Endothelial cell of umbilical vein (primary cell): ENCODE data around the gene MANBA. TPM values are rescaled to one million over a fixed set of nuclear protein-coding genes. Genes with fewer than 3 reads are reported as not detected.

Source experiments
- BruUV-seq: library from RNA; stranded (reverse); fragments of 400-500 nt; replicated peaks from 2 replicates; lab custom pipeline; 2021; lab: Mats Ljungman, UMichigan
- CTCF ChIA-PET: fragments of 300-600, 350-600 bp; sonication (Branson Sonifier 250); formaldehyde crosslinking; loops from one replicate; lab custom pipeline; 2021; ENCODE audit warnings: antibody characterized with exemption, inconsistent platforms; lab: Charles Lee
- POLR2A ChIA-PET: fragments of 300-600, 350-600 bp; sonication (Branson Sonifier 250); formaldehyde crosslinking; loops from one replicate; lab custom pipeline; 2021; ENCODE audit warnings: antibody characterized with exemption, inconsistent platforms; lab: Charles Lee
- DNase-seq: peaks from one replicate; pipeline ENCODE4 v3.0.0-alpha.2; 2011; ENCODE audit warnings: low read depth, low spot score
- FAIRE-seq: peaks from 2 replicates; lab custom pipeline; 2011; peaks lifted over from hg19 to GRCh38; lab: Jason Lieb, UNC
- H2AFZ ChIP-seq: 2 replicates; pipeline ENCODE4 v1.6.0; 2012; ENCODE audit warnings: low read depth, low read length, control low read depth, inconsistent platforms
- H3K27ac ChIP-seq: 2 replicates; pipeline ENCODE4 v1.5.1; 2011; ENCODE audit warnings: low read depth, mild to moderate bottlenecking, control low read depth, low read length, moderate library complexity; ENCODE audit not compliant: insufficient read depth
- H3K27me3 ChIP-seq, 2 experiments: 2 replicates each; pipeline versions ENCODE4 v1.6.0 to v1.6.1; 2011; ENCODE audit warnings: low read length in 2 of 2, mixed read lengths in 1 of 2; ENCODE audit not compliant: control insufficient read depth in 2 of 2, insufficient read depth in 2 of 2
- H3K36me3 ChIP-seq, 2 experiments: 2 replicates in 1 of 2; 3 replicates in 1 of 2; pipeline ENCODE4 v1.5.1; 2011; ENCODE audit warnings: low read length in 2 of 2, mild to moderate bottlenecking in 1 of 2, moderate library complexity in 1 of 2; ENCODE audit not compliant: control insufficient read depth in 2 of 2, insufficient read depth in 2 of 2; ENCODE audit errors: extremely low read depth in 1 of 2
- H3K4me1 ChIP-seq: 3 replicates; pipeline ENCODE4 v1.5.1; 2011; ENCODE audit warnings: mild to moderate bottlenecking, low read length; ENCODE audit not compliant: control insufficient read depth, insufficient read depth; ENCODE audit errors: extremely low read depth
- H3K4me2 ChIP-seq: 2 replicates; pipeline ENCODE4 v1.6.1; 2011; ENCODE audit warnings: low read length, control low read depth, mixed read lengths; ENCODE audit not compliant: insufficient read depth
- H3K4me3 ChIP-seq, 3 experiments: fragments of 200-600 bp in 1 of 3; sonication (generic), shearing (Covaris generic) in 1 of 3; replicated peaks in 1 of 3; 2 replicates each; pipeline ENCODE4 v1.5.1; 2011 to 2016; ENCODE audit warnings: control low read depth in 3 of 3, low read length in 3 of 3, mild to moderate bottlenecking in 2 of 3, inconsistent platforms in 1 of 3, low read depth in 1 of 3, moderate library complexity in 1 of 3; ENCODE audit not compliant: insufficient read depth in 1 of 3
- H3K79me2 ChIP-seq: 2 replicates; pipeline ENCODE4 v1.6.0; 2012; ENCODE audit warnings: low read length, inconsistent platforms; ENCODE audit not compliant: control insufficient read depth, insufficient read depth
- H3K9ac ChIP-seq: replicated peaks from 2 replicates; pipeline ENCODE3; 2011; ENCODE audit warnings: low read length, control low read depth; ENCODE audit not compliant: insufficient read depth; ENCODE audit errors: extremely low read depth
- H3K9me1 ChIP-seq: replicated peaks from 3 replicates; pipeline ENCODE4 v1.6.0; 2011; ENCODE audit warnings: mild to moderate bottlenecking, low read length; ENCODE audit not compliant: control insufficient read depth, insufficient read depth; ENCODE audit errors: extremely low read depth
- H3K9me3 ChIP-seq: replicated peaks from 2 replicates; pipeline ENCODE4 v1.5.1; 2012; ENCODE audit warnings: low read length, inconsistent platforms; ENCODE audit not compliant: control insufficient read depth, insufficient read depth
- H4K20me1 ChIP-seq: replicated peaks from 2 replicates; pipeline ENCODE3; 2011; ENCODE audit warnings: mild to moderate bottlenecking, low read length; ENCODE audit not compliant: control insufficient read depth, insufficient read depth; ENCODE audit errors: extremely low read depth
- EZH2 ChIP-seq: IDR thresholded peaks from 2 replicates; pipeline ENCODE4 v1.6.1; 2012; ENCODE audit warnings: borderline replicate concordance, low read depth, mild to moderate bottlenecking, moderate library complexity, low read length, inconsistent platforms; ENCODE audit not compliant: severe bottlenecking
- FOS ChIP-seq: IDR thresholded peaks from 2 replicates; pipeline ENCODE4 v1.6.1; 2011; ENCODE audit warnings: mild to moderate bottlenecking, low read length, moderate library complexity, borderline replicate concordance; ENCODE audit not compliant: insufficient read depth
- GATA2 ChIP-seq: IDR thresholded peaks from 2 replicates; pipeline ENCODE4 v1.7.0; 2011; ENCODE audit warnings: low read depth, mild to moderate bottlenecking, moderate library complexity, mixed read lengths, low read length; ENCODE audit not compliant: insufficient read length, insufficient read depth
- JUN ChIP-seq: IDR thresholded peaks from 2 replicates; pipeline ENCODE4 v1.6.1; 2011; ENCODE audit warnings: borderline replicate concordance, low read depth; ENCODE audit not compliant: insufficient read length, insufficient read depth
- MYC ChIP-seq: IDR thresholded peaks from one replicate; pipeline ENCODE4 v1.6.1; 2011; ENCODE audit warnings: mild to moderate bottlenecking, low read depth, low read length
- POLR2A ChIP-seq: IDR thresholded peaks from 2 replicates; pipeline ENCODE4 v1.6.1; 2012; ENCODE audit warnings: low read depth, mild to moderate bottlenecking, control low read depth, low read length
- POLR2AphosphoS5 ChIP-seq: IDR thresholded peaks from 2 replicates; pipeline ENCODE4 v1.6.1; 2012; ENCODE audit warnings: low read depth, mild to moderate bottlenecking, control low read depth, low read length, moderate library complexity; ENCODE audit not compliant: insufficient read depth
- dilution Hi-C: fragments of 300-500 bp; cut with MboI; formaldehyde crosslinking; loops from one replicate; pipeline ENCODE4 v1.15.0; 2019; ENCODE audit warnings: low sequenced_read_pairs; ENCODE audit not compliant: extremely low pct_ligation_motif_present
- intact Hi-C: fragments of 100-400 bp; cut with micrococcal nuclease; formaldehyde crosslinking; loops from one replicate; pipeline ENCODE4 v1.10.0; 2022
- polyA plus RNA-seq, 4 experiments: library from polyadenylated mRNA; depleted of rRNA in 3 of 4; stranded (reverse) in 3 of 4; unstranded in 1 of 4; fragments of >200 nt; gene quantifications; 2 replicates each; pipeline versions ENCODE4 v1.2.1 to v1.2.3, GENCODE V29; 2011 to 2012; ENCODE audit warnings: missing spikeins in 1 of 4
- total RNA-seq: library from RNA; stranded (reverse); gene quantifications from 2 replicates; pipeline ENCODE4 v1.2.3, GENCODE V29; 2021
- TF ChIP-seq, protein P1 (sequence below), 2 donors: IDR thresholded peaks; 1 replicate in 1 of 2; 2 replicates in 1 of 2; pipeline ENCODE4 v1.5.1; 2011; ENCODE audit warnings: low read length in 2 of 2, mild to moderate bottlenecking in 2 of 2, moderate library complexity in 2 of 2, control low read depth in 1 of 2, inconsistent platforms in 1 of 2, low read depth in 1 of 2; ENCODE audit not compliant: insufficient read depth in 1 of 2; ENCODE audit errors: extremely low read depth in 1 of 2
- TF ChIP-seq, protein P2 (sequence below): IDR thresholded peaks from 2 replicates; pipeline ENCODE4 v1.6.1; 2011; ENCODE audit not compliant: insufficient read depth, insufficient read length

Gene MANBA
- total and polyA plus RNA-seq, 2 donors (not counting 3 experiments of a cell fraction or from before 2014, with no cell fraction given) = 5.6 to 7.7 TPM

- DNase-seq (peak; percentile 66), FAIRE-seq (peak; percentile 49)
- peak overlapping the region; percentile 5 for H3K27ac ChIP-seq
- intact Hi-C loops (loop anchor here (1.0 kb wide), 1 partner anchor 16 kb away; no protein-coding TSS in a partner anchor), dilution Hi-C loops (no loop called here)
- peaks cover 5 to 13% of the 10 kb centered on the region in 2 experiments for H3K36me3 ChIP-seq
- CTCF ChIA-PET = interaction anchor here (0.8 to 1.3 kb wide), 6 partner anchors 12 to 188 kb away, joined by 3 to 5 read pairs (median 4); no protein-coding TSS in a partner anchor
- peaks cover 25% of the 10 kb centered on the region for H3K4me1 ChIP-seq
- no peak overlapping the region for H3K4me3 ChIP-seq
- no peaks in the 10 kb centered on the region for H3K9me1 ChIP-seq
- POLR2A ChIA-PET = interaction anchor here (0.7 to 1.8 kb wide), 2 partner anchors 18 to 20 kb away, joined by 3 to 7 read pairs; partner anchors contain the start of gene UBE2D3
- no peaks in the 10 kb centered on the region for H3K27me3 ChIP-seq
- no TSS peak for BruUV-seq
- peaks cover 22% of the 10 kb centered on the region for H4K20me1 ChIP-seq
- H3K9me3 ChIP-seq = no peaks in the 10 kb centered on the region
- H3K79me2 ChIP-seq = peaks cover 94% of the 10 kb centered on the region
- no peak overlapping the region for H3K9ac ChIP-seq
- peak overlapping the region; percentile 64 for H3K4me2 ChIP-seq
- no peak for TF ChIP-seq EZH2
- no peak overlapping the region for H2AFZ ChIP-seq
These were observed 48.4 kb upstream of the MANBA start for GRCh38 chr4:102809190-102809589.

- H3K79me2 ChIP-seq = peaks cover 94% of the 10 kb centered on the region
- peaks cover 15% of the 10 kb centered on the region for H4K20me1 ChIP-seq
- BruUV-seq = no TSS peak
- peaks cover 9 to 17% of the 10 kb centered on the region in 2 experiments for H3K36me3 ChIP-seq
- TF ChIP-seq POLR2AphosphoS5 (no peak), EZH2 (no peak), JUN (no peak), GATA2 (no peak), MYC (no peak), POLR2A (no peak), FOS (no peak)
- TF ChIP-seq, protein P1, sequence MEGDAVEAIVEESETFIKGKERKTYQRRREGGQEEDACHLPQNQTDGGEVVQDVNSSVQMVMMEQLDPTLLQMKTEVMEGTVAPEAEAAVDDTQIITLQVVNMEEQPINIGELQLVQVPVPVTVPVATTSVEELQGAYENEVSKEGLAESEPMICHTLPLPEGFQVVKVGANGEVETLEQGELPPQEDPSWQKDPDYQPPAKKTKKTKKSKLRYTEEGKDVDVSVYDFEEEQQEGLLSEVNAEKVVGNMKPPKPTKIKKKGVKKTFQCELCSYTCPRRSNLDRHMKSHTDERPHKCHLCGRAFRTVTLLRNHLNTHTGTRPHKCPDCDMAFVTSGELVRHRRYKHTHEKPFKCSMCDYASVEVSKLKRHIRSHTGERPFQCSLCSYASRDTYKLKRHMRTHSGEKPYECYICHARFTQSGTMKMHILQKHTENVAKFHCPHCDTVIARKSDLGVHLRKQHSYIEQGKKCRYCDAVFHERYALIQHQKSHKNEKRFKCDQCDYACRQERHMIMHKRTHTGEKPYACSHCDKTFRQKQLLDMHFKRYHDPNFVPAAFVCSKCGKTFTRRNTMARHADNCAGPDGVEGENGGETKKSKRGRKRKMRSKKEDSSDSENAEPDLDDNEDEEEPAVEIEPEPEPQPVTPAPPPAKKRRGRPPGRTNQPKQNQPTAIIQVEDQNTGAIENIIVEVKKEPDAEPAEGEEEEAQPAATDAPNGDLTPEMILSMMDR (IDR thresholded peaks at IDR 0.05; ENCODE audit: extremely low read depth in 1 of 2, insufficient read depth in 1 of 2, low read depth in 1 of 2, low read length in 2 of 2) = no peak
- TF ChIP-seq, protein P2, sequence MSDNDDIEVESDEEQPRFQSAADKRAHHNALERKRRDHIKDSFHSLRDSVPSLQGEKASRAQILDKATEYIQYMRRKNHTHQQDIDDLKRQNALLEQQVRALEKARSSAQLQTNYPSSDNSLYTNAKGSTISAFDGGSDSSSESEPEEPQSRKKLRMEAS = no peak
- no peaks in the 10 kb centered on the region for H3K9me1 ChIP-seq
- POLR2A ChIA-PET = no interaction called here
- H3K4me3 ChIP-seq = no peak overlapping the region
- DNase-seq (no peak), FAIRE-seq (no peak)
- dilution Hi-C loops (no loop called here), intact Hi-C loops (no loop called here)
- CTCF ChIA-PET = no interaction called here
- H3K4me2 ChIP-seq = no peak overlapping the region
- no peaks in the 10 kb centered on the region for H3K27me3 ChIP-seq
- H3K9me3 ChIP-seq = no peaks in the 10 kb centered on the region
- H3K4me1 ChIP-seq = peaks cover 25% of the 10 kb centered on the region
- H2AFZ ChIP-seq = no peak overlapping the region
- no peak overlapping the region for H3K9ac ChIP-seq
- no peak overlapping the region for H3K27ac ChIP-seq
These were observed 47.2 kb upstream of the MANBA start for GRCh38 chr4:102808009-102808408.
